HG02885 (cell line): ENCODE measurements around the gene RPS6KA4.
"Not testable (repeated sequence)": the region's sequence is repeated elsewhere in the genome, so short reads cannot be mapped to it uniquely, and the experiment has no call there.

Experiments used
- ATAC-seq: cut with Tn5 transposase; IDR thresholded peaks from one replicate; pipeline ENCODE4 v1.9.1; 2021; ENCODE audit warnings: mild to moderate bottlenecking; ENCODE audit not compliant: unreplicated experiment, poor library complexity

The RPS6KA4 gene

GRCh38 chr11:64358907-64359711, at the start of gene RPS6KA4:
Gene RPS6KA4, plus strand, starts transcription at chr11:64359162. Its CDS starts 74 bp downstream, at chr11:64359236.
- ATAC-seq: peak; percentile 58

GRCh38 chr11:64312947-64313346, 46.0 kb upstream of the RPS6KA4 start:
- ATAC-seq: no peak

GRCh38 chr11:64313491-64314145, 45.3 kb upstream of the RPS6KA4 start:
- ATAC-seq: no peak

GRCh38 chr11:64314146-64314804, 44.7 kb upstream of the RPS6KA4 start:
- ATAC-seq: no peak

- ATAC-seq: no peak
Measured at GRCh38 chr11:64314805-64315561, 44.0 kb upstream of the RPS6KA4 start.

GRCh38 chr11:64315667-64316526, 43.1 kb upstream of the RPS6KA4 start:
- not testable (repeated sequence) for ATAC-seq

GRCh38 chr11:64316672-64317324, 42.2 kb upstream of the RPS6KA4 start:
- ATAC-seq: no peak

- peak; percentile 71 for ATAC-seq
Measured at GRCh38 chr11:64317325-64317960, 41.5 kb upstream of the RPS6KA4 start, which contains the start of gene TRMT112. Gene TRMT112, minus strand, starts transcription at chr11:64317559. Its CDS starts 33 bp downstream, at chr11:64317526.

GRCh38 chr11:64317961-64318765, 40.8 kb upstream of the RPS6KA4 start, which contains the start of gene PRDX5:
Gene PRDX5, plus strand, starts transcription at chr11:64318121. Its CDS starts 95 bp downstream, at chr11:64318216.
- ATAC-seq: peak; percentile 83

- ATAC-seq: no peak
Measured at GRCh38 chr11:64318766-64319761, 39.9 kb upstream of the RPS6KA4 start.

- no peak for ATAC-seq
Measured at GRCh38 chr11:64320556-64320955, 38.4 kb upstream of the RPS6KA4 start.

GRCh38 chr11:64321026-64321425, 37.9 kb upstream of the RPS6KA4 start:
- ATAC-seq: no peak

GRCh38 chr11:64321533-64321932, 37.4 kb upstream of the RPS6KA4 start:
- ATAC-seq: no peak

GRCh38 chr11:64322925-64323260, 36.1 kb upstream of the RPS6KA4 start:
- ATAC-seq: no peak

- ATAC-seq: no peak
Measured at GRCh38 chr11:64323373-64323772, 35.6 kb upstream of the RPS6KA4 start.

- not testable (repeated sequence) for ATAC-seq
Measured at GRCh38 chr11:64323984-64324383, 35.0 kb upstream of the RPS6KA4 start.
